NCI-H1048 (cell line): ENCODE results near the gene NRG3.
"Not testable (repeated sequence)": the region's sequence is repeated elsewhere in the genome, so short reads cannot be mapped to it uniquely, and the experiment has no call there.

Source experiments
- DNase-seq: peaks from one replicate; lab custom pipeline; 2025; lab: John Stamatoyannopoulos, UW

NRG3 gene

DNA sequence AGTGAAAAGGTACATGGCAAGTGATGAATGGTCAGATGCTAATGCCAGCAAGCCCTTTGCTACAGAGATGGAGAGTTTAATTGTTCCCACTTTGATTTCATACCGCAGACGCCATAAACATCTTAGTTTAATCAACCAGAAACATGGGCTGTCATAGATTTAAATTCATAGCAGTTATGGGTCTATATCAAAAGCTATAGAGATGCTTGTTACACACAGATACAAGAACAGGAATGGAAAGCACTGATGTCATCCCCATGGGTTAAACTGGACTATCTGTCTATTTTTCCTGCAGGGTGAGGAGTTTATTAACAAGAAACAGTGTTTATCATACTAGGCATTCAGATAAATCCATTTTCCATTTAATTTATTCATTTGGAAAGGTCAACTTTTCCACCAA is 409.2 kb downstream of the NRG3 start:
- no peak for DNase-seq

DNA sequence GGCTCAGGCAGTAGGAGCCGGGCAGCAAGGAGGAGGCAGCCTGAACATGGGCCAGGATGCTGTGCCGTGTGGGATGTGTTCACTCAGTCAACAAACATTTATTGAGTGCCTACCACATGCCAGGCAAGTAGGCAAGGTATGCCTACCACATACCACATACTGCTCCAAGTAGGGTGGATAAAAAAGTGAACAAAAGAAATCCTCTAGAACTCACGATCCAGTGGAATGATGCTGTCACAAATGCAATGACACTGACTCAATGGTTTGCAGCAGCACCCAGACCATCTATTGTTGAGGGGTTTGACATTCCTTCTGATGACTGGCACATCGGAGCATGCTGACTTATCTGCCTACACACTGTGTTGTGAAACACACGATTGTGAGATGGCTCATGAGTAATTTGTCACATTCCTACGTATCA is 413.5 kb downstream of the NRG3 start:
- no peak for DNase-seq

DNA sequence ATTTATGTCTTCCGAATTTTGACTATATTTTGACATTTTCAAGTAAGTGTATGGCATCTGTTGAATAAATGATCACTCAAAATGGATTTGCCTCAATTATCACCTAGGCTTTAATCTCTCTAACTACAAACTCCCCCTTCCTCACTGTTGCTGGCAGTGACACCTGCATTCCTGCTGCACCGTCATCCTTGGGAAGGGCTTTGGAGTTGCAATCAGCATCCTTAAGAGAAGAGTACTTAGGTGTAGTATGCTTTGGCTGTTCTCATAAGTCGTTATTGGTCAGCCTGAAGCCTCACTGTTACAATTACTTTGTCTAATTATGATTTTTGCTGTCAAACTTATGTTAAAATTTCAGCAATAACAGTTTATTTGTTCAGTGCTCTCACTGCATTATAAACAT is 415.0 kb downstream of the NRG3 start:
- no peak for DNase-seq

DNA sequence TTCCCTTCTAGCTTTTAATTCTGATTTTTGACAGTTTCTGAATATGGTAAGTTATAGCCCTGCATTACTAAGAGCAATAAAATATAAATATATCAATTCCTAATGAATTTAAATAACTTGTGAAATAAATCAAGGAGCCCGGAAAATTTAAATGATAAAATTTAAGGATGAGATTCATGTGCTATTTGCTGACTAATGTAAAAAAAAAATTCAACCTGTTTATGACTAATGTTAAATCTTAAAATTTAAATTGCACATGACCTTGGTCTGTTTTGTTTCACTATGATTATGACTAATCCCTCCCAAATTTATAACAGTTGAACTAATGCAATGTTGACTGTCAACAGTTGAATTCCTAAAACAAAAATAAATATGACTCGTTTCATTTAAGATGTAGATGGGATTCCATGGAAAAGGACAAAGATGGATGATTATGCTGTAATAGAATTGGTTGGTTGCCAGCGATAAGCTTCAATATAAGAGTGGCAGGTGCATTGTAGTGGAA is 419.9 kb downstream of the NRG3 start:
- no peak for DNase-seq

DNA sequence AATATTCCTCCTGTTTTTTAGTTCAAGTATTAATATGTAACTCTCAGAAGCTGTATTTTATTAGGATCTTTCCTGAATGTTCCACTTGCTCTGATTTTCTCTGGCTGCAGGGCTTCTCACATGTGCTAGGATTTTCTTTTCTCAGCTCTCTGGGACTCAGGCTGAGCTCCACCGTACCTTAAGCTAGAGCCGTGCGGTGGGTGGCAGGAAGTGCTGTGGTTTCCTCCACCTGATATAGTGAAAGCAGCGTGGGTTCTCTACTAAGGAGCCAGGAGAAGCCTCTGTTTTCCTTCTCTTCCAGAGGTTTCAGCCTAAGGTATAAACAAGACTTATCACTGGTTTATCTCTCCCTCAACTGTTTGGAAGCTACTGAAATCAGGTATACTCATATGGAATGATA is 433.6 kb downstream of the NRG3 start:
- no peak for DNase-seq

DNA sequence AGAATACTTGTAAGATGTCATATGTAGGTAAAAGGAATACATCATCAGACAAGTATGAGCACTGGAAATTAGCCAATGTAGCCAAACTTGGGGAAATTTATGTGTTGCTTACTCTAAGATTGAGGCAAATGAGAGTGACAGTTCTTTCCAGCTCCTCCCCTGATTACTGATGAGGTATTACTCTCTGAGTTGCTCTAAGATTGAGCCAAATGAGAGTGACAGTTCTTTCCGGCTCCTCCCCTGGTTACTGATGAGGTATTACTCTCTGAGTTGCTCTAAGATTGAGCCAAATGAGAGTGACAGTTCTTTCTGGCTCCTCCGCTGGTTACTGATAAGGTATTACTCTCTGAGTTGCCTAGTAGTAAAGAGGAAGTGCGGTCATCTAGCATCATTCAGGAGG is 435.8 kb downstream of the NRG3 start:
- no peak for DNase-seq

DNA sequence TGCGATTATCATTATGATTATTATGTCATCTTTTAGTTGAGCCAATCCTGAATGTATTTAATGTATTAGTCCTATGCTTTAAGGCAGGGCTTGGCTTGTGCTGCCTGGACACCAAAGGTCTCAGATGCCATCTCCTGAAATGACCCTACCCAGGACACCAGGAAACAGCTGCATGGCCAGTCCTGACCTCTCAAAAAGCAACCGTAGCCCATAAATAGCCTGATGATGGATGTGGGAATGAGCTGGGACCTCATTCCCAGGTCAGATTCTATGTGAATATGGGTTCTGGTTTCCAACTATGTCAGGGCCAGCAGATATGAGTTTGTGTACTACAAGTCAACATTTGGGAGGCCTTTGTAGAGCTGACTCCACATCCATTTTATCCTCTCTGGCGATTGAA is 438.4 kb downstream of the NRG3 start:
- DNase-seq = no peak

DNA sequence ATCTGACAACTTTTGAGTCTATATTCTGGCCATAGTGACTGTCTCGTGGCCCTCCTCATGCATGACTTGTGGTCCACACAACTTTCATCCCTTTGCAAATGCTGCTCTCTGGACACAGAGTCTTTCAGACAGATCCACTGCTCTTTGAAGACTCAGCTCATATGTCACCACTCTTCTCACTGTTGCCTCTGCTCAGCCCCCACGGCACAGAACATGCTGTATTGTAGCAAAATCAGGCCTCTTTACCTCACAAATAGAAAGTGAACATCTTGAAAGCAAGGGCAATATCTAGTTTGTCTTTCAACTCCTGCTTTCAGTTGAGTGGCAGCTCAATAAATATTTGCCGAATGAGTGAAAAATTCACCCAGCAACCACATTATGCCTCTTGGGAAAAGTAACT is 443.5 kb downstream of the NRG3 start:
- no peak for DNase-seq

DNA sequence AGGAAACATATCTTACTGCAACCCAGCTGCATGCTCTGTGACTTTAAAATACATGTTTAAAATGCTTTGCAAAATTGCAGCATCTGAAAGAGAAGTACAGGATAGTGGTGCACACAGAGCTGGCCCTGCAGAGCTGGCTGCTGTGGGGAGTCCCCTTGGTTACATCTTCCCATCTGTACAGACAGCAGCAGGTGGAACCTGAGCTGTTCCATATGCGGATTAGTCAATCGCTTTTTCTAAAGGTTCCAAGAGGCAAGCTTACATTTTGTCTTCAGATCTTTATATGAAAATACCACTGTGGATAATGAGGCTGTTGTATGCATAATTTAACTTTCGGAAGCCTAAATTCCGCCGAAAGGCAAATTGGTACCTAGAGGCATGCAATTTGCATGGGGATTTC is 444.1 kb downstream of the NRG3 start:
- peak; percentile 48 for DNase-seq

DNA sequence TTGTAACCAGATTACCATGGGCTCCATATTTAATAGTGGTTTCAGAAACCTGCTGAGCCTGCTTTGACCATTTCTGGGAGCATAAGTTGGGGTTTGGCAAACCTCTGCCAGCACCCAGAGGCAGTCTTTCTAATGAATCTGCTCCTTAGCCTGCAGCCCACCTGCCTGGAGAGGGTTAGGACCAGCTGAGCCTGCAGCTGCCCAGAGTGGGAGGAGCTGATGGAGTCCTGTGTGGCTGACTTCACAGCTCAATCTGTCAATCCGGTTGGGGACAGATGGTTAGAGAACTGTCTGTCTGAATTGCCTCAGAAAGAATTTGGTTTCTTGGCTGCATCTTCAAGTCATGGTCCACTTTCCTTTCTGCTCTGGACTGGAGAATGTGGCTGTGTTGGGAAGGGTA is 444.6 kb downstream of the NRG3 start:
- no peak for DNase-seq

DNA sequence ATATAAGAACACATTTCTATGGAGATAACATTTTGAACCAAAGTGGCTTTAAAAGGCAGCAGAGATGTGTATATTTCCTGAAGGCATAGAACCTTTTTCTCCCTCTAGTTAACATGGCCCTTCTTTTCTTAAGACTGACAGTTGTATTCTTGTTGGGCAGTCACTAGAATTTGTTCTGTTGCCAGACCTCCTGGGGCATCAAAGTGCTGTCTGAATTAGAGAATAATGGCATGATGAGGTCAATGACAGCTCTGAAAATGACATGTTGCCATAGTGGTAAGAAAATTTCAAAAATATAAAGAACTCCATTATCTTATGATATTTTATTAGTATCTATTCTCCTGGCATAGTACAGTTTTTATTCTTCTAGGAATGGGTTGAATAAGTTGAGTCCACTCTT is 446.7 kb downstream of the NRG3 start:
- DNase-seq = no peak

DNA sequence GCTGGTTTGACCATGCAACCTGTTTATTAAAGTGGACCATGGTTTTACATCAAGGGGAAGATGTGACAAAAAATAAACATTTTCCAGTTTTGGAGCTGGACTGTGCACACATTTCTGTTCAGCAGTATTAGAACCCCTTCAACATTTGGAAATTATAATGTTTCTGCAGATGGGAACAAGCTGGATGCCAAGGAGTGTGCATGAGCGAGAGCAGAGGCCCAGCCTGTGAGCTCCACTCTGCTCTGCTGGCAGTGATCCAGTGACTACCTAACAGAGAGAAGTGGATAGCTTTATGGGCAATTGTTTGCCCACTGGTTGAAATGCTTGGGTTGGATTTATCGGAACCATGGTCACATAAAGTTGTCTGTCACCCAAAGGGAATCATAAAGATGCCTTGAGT is 456.7 kb downstream of the NRG3 start:
- no peak for DNase-seq

DNA sequence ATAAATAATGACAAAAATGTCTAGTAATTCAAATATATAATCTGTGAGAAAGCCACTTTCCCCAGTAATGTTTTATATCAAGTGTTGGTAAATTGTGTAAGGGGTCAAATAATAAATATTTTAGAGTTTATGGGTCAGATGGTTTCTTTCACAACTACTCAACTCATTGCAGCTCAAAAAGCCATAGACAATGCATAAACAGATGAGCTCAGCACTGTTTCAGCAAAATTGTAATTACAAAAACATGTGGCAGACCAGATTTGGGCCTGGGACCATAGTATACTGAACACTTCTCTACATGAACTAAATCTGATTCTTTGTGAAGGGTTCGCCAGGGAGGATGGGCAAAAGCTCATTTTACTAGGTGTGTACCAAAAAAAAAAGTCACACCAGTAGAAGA is 460.8 kb downstream of the NRG3 start:
- no peak for DNase-seq

DNA sequence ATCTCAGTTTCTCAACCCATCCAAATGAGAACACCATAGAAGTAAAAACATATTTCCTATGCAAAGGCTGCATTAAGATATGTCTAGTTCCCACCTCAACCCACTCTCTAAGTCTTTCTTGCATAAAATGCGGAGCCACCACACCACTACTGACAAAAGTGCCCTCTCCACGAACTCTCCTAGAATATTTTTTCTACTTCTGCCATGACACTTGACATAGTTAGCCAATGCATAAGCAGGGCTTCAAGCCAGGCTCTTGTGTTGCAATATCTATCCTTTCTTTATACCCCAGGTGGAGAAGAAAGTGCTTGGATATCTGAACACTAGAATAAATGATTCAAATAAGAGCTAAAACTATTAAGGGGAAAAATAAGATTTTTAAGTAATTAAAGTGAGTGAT is 465.2 kb downstream of the NRG3 start:
- DNase-seq = no peak

DNA sequence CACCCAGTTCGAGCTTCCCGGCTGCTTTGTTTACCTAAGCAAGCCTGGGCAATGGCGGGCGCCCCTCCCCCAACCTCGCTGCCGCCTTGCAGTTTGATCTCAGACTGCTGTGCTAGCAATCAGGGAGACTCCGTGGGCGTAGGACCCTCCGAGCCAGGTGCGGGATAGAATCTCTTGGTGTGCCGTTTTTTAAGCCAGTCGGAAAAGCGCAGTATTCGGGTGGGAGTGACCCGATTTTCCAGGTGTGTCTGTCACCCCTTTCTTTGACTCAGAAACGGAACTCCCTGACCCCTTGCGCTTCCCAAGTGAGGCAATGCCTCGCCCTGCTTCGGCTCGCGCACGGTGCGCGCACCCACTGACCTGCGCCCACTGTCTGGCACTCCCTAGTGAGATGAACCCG is 474.6 kb downstream of the NRG3 start:
- DNase-seq = not testable (repeated sequence)

DNA sequence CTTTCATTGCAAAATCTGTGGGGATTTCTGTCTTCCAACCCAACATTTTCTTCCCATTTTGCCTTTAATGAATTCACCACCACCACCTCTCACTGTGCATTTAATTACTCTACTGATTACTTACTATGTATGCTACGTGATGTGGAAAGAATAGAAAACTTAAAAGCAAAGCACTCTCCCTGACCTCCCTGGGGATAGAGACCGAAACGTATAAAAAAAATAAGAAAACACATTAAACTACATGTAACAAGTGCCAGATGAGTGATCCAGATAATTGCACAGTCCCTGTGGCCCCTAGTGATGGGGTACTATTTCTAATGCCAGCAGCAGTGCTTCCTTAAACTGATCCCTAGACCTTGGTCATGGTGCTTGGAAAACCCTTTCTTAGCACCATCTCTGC is 478.4 kb downstream of the NRG3 start:
- no peak for DNase-seq

DNA sequence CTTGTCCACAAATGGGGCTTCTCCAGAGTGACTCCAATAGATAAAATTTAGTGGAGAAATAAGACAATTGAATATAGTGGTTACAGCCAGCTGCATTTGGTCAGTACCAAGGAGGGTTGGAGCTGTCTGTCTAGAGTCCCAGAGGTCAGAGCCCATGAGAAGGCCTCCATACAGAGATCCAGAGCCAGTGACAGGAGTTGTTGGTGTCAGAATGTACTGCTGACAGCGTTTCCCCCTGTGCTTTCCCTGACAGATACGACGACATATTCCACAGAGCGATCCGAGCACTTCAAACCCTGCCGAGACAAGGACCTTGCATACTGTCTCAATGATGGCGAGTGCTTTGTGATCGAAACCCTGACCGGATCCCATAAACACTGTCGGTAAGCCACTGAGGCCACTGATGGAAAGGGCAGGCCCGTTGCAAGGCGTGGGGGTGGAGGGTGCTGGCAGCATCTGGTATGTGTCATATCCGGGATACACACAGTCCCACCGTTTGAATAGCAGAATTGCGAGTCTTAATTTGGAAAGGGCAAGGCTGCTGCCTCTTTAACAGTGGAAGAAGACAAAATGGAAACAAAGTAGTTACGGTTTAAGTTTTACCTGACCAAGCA is 483.6 kb downstream of the NRG3 start:
- no peak for DNase-seq

DNA sequence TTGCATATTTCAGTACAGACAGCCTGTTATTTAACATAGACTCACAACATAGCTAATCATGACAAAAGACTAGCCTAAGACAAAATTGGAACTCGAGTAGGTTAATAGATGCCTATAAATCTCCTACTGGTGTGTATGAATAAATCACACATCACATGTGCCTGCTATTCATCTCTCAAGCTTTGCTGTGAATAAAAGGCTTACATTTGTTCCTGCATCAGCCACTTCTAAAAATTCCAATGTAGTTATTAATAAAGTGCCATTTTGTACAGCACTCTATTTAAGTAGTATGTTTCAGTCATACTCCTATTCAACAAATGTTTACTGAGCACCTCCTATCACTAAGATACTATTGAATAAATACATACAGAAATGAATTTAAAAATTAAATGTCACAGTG is 486.3 kb downstream of the NRG3 start:
- no peak for DNase-seq

DNA sequence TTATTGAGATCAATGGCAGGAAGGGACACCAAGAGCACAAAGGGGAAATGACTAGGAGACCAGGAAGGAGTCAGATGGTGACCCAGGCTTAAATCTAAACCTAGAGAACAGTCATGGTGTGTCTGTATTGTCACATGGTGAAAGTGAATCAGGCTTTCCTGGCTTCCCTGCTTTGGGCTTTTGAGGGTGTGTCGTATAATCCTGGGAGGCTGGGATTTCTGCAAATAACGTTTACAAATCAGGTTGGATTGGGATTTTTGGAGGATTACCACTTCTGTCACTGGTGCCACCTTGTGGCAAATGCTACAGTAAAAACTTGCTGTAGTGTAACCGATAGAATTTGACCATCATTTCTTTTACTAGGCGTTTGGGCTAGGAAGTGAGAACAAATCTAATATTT is 502.6 kb downstream of the NRG3 start:
- no peak for DNase-seq

DNA sequence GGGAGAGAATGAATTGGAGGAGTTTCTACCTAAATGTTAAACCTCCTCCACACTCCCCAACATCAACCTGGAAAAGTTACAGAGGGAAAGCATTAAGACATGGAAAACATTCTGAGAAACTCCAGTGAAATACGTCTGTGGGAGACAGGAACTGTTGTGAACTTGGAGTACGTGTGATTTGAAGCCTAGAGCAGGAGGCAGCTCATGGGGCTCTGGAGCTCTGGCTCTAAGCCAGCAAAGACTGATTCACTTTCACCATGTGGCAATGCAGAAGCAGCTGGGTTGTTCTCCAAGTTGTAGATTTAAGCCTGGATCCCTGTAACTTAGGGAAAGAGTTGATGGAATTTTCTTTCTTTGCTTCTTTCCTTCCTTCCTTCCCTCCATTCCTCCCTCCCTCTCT is 503.2 kb downstream of the NRG3 start:
- DNase-seq = no peak

DNA sequence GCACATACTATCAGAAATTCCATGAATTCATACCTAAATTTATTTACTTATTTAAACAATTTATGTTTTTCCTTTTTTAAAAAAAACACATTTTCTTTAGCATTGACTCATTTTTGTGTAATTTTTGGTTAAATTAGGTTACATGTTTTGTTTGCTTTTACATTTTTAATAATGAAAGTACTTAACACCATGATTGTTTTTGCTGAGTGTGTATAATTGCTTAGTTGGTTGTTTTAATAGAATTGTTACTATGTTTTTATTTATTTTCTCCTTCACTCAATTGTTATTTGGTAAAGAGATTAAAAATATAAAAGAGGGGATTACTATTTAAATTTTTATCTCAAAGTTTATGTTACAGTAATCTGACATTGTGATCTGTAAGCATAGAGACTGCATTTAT is 508.4 kb downstream of the NRG3 start:
- no peak for DNase-seq

DNA sequence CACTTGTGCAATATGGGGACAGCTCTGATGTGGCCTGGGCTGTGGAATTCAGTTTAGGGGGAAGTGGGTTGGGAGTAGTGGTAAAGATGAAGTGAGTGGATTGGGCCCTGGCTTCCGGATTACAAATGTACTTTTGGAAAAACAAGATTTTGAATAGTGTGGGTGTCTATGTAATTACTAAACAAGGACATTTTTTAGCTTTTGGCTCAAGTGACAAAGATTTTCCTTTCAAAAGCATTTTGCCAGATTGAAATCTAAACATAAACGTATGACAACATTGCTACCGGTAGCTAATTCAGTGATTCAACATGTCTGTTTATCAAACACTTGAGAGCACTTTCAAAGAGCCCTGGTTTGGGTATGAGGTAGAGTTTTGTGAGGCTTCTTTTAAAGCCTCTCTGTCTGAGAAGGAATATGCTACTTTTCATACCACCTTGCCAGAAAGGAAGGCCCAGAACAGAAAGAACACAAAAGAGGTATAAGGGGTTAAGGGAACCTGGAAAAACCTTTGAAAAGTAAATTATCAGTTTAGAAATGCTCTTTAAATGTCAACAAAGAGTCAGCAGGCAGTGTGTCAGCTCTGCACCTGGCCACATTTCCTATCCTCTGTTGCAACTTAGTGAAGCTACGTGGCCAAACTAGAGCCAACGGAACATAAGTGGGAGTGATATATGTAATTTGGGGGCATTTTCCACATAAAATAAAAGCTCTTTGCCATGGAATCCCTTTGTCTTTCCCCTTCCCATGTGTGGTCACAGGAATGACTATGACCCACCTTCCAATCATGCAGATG is 516.1 kb downstream of the NRG3 start:
- no peak for DNase-seq

DNA sequence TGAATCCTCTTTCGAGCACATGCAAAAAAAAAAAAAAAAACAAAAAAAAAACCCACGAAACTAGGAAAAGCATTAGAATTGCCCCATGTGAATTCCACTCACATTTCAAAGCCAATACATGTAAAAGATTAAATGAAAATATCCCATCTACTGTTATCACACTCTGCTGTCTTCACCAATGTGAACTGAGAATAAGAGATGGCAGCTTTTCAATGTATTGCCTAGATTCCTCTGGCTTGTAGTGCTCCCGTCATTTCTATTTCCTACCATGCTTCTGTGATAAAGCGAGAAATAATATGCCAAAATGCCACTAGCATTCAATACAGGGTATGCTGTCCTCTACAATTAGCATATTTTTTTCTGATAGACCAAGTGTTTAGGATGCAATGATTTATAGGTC is 517.0 kb downstream of the NRG3 start:
- DNase-seq = no peak

DNA sequence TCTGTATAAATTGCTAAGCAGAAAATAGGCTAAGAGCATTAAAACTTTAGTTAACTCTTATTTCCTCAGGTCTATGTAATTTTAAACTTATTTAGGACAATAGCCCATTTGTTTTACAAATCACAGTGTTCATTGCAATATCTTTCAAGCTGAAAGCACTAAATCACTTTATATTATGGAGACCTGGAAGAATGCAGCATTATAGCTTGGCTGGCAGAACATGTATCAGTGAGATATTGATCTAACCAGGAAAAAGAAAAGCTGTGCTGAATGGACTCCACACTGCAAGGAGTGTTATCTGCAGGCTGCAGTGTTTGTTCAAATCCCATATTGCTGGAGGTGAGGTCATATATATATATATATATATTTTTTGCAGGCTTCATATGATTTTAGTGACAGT is 517.5 kb downstream of the NRG3 start:
- no peak for DNase-seq
